ENCODE results near the gene CXXC5. TPM values are rescaled to one million over a fixed set of nuclear protein-coding genes. Genes with fewer than 3 reads are reported as not detected.

The CXXC5 gene
- total and polyA plus RNA-seq, 2 experiments from 2014 or later: 90.9 to 106 TPM

DNA sequence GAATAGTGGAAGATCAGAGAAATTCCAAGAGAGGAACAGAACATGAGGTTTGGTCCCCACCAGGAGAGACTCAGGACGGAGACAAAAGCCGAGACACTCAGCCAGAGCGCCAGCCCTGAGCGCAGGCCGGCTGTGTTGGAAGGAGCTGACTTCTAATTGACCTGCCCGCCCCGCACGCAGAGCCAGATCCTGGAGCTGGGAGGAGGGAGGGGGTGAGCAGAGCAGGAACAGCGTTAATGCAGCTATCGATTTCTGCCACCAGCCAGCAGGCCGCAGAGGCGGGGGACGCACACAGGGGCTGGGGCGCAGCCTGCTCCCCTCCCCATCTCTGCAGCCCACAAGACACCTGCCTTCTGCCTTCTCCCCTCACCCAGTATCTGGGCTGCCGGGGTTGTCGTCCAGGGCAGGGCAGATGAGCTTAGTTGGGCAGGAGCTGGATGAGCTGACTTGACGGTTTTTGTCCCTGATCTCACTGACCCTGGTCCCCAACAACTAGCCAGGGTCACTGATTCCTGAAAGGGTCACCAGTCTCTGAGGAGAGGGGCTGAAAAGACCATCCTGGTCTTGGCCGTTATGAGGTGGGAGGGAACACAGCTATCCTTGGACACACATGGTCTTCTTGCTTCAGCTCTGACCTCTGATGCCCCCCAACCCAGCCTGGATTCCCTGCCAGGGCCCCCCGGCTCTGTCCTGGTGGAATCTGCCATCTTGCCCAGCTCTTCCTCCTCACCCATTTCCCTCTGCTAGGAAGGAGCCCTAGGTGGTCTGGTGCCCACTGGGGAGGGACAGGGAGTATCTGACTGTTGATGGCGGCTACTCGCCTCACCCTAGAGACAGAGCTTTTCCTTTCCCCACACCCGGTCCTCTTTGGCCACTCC lies 29.8 kb downstream of the CXXC5 start:
- no peak for DNase-seq (ENCODE audit: low spot score)
- H3K36me3 ChIP-seq (replicated peaks; ENCODE audit: insufficient read depth, low read depth): no peaks in the 10 kb centered on the region
- H3K4me3 ChIP-seq: no peak overlapping the region
- no peaks in the 10 kb centered on the region for H3K27me3 ChIP-seq
- H3K4me2 ChIP-seq: no peak overlapping the region
- H3K27ac ChIP-seq: no peak overlapping the region
- H4K20me1 ChIP-seq (ENCODE audit: insufficient read depth, poor library complexity, severe bottlenecking): peaks cover 71% of the 10 kb centered on the region
- 69% methylated on average over 21 of the region's 22 CpGs for WGBS (ENCODE audit: low lambda C conversion rate, missing lambda C conversion rate)
- H3K9me2 ChIP-seq (replicated peaks; ENCODE audit: insufficient read depth): no peaks in the 10 kb centered on the region
- H3K4me1 ChIP-seq (ENCODE audit: insufficient read depth): no peaks in the 10 kb centered on the region
- peaks cover 56% of the 10 kb centered on the region for H3K79me2 ChIP-seq
- TF ChIP-seq, protein P1, sequence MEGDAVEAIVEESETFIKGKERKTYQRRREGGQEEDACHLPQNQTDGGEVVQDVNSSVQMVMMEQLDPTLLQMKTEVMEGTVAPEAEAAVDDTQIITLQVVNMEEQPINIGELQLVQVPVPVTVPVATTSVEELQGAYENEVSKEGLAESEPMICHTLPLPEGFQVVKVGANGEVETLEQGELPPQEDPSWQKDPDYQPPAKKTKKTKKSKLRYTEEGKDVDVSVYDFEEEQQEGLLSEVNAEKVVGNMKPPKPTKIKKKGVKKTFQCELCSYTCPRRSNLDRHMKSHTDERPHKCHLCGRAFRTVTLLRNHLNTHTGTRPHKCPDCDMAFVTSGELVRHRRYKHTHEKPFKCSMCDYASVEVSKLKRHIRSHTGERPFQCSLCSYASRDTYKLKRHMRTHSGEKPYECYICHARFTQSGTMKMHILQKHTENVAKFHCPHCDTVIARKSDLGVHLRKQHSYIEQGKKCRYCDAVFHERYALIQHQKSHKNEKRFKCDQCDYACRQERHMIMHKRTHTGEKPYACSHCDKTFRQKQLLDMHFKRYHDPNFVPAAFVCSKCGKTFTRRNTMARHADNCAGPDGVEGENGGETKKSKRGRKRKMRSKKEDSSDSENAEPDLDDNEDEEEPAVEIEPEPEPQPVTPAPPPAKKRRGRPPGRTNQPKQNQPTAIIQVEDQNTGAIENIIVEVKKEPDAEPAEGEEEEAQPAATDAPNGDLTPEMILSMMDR (IDR thresholded peaks at IDR 0.05; ENCODE audit: poor library complexity): no peak
- TF ChIP-seq EZH2 (IDR thresholded peaks at IDR 0.05; ENCODE audit: borderline replicate concordance) (no peak), EZH2phosphoT487 (IDR thresholded peaks at IDR 0.05; ENCODE audit: low read depth, severe bottlenecking, unreplicated experiment) (no peak)
- no peak overlapping the region for H2AFZ ChIP-seq
- no peaks in the 10 kb centered on the region for H3K9me3 ChIP-seq (ENCODE audit: low read depth)

DNA sequence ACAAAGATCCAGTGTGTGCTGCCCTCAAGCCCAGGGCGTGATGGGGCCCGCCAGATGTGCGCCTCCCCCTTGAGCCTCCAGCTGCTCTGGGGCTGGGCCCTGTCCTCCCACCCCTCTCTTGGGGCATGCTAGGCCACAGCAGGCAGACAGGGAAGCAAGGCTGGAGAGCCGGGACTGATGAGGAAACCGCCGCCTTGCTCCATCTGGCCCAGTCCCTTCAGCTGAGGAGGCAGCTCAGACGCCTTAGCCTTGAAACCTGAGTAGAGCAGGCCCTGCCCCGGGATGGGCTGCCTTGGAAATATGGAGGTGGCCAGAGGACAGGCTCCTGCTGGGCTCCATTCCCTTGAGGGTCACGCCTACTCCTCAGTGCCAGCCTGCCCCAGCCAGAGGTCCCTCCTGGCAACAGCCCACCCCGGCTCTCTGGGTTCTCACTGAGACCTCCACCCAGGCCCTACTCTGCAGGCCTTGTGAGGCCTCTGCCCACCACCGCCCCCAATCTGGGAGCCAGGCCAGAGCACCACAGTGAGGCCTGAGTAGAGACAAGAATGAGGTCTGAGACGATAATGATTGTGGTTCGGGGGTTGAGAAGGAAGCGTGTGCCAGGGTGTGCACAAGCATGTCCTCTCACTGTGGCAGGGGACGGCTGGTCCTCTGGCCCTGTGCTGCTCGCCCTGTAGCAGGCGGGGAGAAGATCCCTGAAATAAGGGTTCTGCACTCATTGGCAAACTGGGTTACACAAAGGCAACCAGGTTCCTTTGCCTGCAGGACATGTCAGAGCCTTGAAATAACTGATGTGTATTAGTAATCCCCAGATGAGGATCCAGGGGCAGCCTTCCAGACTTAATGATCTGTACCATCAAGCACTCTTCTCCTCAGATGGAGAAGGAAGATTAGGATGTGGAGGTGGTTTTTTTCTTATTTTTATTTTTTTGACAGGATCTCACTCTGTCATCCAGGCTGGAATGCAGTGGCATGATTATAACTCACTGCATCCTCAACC lies 30.9 kb downstream of the CXXC5 start:
- Histone ChIP-seq H3K27me3 (no peaks in the 10 kb centered on the region), H2AFZ (no peak overlapping the region), H3K9me2 (replicated peaks; ENCODE audit: insufficient read depth) (no peaks in the 10 kb centered on the region), H3K36me3 (replicated peaks; ENCODE audit: insufficient read depth, low read depth) (no peaks in the 10 kb centered on the region), H3K79me2 (peaks cover 48% of the 10 kb centered on the region), H3K4me3 (no peak overlapping the region), H3K9me3 (ENCODE audit: low read depth) (no peaks in the 10 kb centered on the region), H3K4me1 (ENCODE audit: insufficient read depth) (no peaks in the 10 kb centered on the region), H4K20me1 (ENCODE audit: insufficient read depth, poor library complexity, severe bottlenecking) (peaks cover 60% of the 10 kb centered on the region), H3K4me2 (no peak overlapping the region), H3K27ac (no peak overlapping the region)
- TF ChIP-seq, protein P1 (IDR thresholded peaks at IDR 0.05; ENCODE audit: poor library complexity): no peak
- no peak for TF ChIP-seq EZH2 (IDR thresholded peaks at IDR 0.05; ENCODE audit: borderline replicate concordance)
- no peak for TF ChIP-seq EZH2phosphoT487 (IDR thresholded peaks at IDR 0.05; ENCODE audit: low read depth, severe bottlenecking, unreplicated experiment)
- no peak for DNase-seq (ENCODE audit: low spot score)
- WGBS (ENCODE audit: low lambda C conversion rate, missing lambda C conversion rate): 90% methylated on average over 17 of the region's 17 CpGs

DNA sequence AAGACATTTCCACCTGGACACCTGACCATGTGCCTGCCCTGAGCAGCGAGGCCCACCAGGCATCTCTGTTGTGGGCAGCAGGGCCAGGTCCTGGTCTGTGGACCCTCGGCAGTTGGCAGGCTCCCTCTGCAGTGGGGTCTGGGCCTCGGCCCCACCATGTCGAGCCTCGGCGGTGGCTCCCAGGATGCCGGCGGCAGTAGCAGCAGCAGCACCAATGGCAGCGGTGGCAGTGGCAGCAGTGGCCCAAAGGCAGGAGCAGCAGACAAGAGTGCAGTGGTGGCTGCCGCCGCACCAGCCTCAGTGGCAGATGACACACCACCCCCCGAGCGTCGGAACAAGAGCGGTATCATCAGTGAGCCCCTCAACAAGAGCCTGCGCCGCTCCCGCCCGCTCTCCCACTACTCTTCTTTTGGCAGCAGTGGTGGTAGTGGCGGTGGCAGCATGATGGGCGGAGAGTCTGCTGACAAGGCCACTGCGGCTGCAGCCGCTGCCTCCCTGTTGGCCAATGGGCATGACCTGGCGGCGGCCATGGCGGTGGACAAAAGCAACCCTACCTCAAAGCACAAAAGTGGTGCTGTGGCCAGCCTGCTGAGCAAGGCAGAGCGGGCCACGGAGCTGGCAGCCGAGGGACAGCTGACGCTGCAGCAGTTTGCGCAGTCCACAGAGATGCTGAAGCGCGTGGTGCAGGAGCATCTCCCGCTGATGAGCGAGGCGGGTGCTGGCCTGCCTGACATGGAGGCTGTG lies 32.4 kb downstream of the CXXC5 start:
- Histone ChIP-seq H3K36me3 (replicated peaks; ENCODE audit: insufficient read depth, low read depth) (no peaks in the 10 kb centered on the region), H3K4me2 (no peak overlapping the region), H3K9me3 (ENCODE audit: low read depth) (no peaks in the 10 kb centered on the region), H3K27ac (no peak overlapping the region), H3K27me3 (no peaks in the 10 kb centered on the region), H3K4me3 (no peak overlapping the region), H3K4me1 (ENCODE audit: insufficient read depth) (peaks cover 3% of the 10 kb centered on the region), H2AFZ (no peak overlapping the region), H4K20me1 (ENCODE audit: insufficient read depth, poor library complexity, severe bottlenecking) (peaks cover 45% of the 10 kb centered on the region), H3K9me2 (replicated peaks; ENCODE audit: insufficient read depth) (no peaks in the 10 kb centered on the region), H3K79me2 (peaks cover 33% of the 10 kb centered on the region)
- WGBS (ENCODE audit: low lambda C conversion rate, missing lambda C conversion rate): 97% methylated on average over 36 of the region's 36 CpGs
- TF ChIP-seq, protein P1 (IDR thresholded peaks at IDR 0.05; ENCODE audit: poor library complexity): no peak
- no peak for DNase-seq (ENCODE audit: low spot score)
